ENCODE results near the gene SENP6.
"Not testable (repeated sequence)": the region's sequence is repeated elsewhere in the genome, so short reads cannot be mapped to it uniquely, and the experiment has no call there.

Gene SENP6

DNA sequence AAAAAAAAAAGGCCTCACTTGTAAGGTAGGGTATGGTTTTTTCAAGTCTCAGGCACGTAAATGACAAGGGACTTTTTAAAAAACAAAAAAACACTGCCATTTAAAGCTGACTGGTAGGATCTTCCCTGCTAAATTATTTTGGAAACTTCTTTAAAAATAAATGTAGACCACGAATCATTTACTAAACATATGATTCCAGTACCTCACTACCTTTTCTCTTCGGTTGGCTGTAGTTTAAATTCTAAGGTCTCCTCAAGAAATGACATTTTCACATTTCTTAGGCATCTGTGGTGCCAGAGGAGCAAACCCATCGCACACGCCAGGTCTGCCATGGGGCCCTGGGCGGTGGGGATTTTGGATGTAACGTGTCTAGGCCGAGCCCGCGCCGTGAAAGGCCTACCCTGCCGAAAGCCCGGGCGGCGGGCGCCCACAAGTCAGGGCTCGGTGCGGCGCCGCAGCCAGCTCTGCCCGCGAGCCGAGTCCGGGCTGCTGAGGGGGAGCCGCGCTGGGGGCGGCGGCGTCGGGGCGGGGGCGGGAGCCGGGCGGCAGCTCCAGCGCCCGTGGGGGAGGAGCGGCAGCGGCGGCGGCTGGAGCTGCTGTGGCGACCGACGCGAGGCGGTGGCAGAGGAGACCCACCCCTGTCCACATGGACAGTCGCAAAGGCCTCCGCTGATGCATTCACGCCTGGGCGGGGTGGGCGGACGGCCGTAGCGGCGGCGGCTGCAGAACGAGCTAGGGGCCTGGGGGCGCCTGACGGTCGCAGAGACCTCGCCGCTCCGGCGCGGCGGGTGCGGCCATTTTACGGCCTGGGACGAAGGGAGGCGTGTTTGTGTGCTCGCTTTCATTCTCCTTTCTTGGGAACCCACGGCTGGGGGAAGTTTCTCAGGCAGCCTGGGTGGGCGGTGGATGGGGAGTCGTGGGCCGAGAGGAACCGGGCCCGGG is at the start of gene SENP6:
Gene SENP6, plus strand, starts transcription at position 577 of the 942 bp plus-strand sequence. CDS start 645 bp downstream, outside the sequence.
- DNase-seq (ENCODE audit: low read depth, low spot score), result no peak

- DNase-seq (ENCODE audit: low read depth, low spot score), result no peak
Measured at GRCh38 chr6:75556240-75556639, 45.4 kb upstream of the SENP6 start.

- no peak for DNase-seq (ENCODE audit: low read depth, low spot score)
Measured at GRCh38 chr6:75557068-75557467, 44.6 kb upstream of the SENP6 start.

DNA sequence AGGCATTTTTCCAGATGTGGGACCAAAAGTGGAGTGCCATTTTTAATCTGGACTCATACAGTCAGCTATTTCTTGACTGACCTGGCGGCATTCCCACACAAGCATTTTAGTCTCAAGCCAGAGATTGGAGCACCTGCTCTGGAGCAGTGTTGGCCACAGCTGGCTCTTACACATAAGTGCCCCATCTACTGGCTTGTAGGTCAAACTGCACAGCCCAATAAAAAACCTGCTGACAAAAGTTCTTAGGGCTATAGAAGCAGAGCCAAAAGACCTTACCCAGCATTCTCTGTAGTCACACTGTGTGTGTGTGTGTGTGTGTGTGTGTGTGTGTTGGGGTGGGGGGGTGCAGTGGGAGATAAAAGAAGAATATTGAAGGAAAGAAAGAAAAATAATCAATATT is 38.6 kb upstream of the SENP6 start:
- DNase-seq (ENCODE audit: low read depth, low spot score), result peak; percentile 52

DNA sequence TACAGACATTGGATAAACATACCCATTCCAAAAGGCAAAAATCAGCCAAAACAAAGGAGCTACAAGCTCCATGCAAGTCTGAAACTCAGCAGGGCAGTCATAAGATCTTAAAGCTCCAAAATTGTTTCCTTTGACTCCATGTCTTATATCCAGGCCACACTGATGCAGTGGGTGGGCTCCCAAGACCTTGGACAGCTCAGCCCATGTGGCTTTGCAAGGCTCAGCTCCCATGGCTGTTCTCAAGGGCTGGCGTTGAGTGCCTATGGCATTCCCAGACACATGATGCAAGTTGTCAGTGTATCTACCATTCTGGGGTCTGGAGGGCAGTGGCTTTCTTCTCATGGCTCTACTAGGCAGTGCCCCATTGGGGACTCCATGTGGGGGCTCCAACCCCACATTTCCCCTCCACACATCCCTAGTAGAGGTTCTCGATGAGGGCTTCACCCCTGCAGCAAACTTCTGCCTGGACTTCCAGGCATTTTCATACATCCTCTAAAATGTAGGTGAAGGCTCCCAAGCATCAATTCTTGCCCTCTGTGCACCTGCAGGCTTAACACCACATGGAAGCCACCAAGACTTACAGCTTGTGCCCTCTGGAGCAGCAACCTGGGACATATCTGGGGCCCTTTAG is 35.4 kb upstream of the SENP6 start:
- no peak for DNase-seq (ENCODE audit: low read depth, low spot score)

GRCh38 chr6:75568100-75568499 is 33.6 kb upstream of the SENP6 start:
- no peak for DNase-seq (ENCODE audit: low read depth, low spot score)

DNA sequence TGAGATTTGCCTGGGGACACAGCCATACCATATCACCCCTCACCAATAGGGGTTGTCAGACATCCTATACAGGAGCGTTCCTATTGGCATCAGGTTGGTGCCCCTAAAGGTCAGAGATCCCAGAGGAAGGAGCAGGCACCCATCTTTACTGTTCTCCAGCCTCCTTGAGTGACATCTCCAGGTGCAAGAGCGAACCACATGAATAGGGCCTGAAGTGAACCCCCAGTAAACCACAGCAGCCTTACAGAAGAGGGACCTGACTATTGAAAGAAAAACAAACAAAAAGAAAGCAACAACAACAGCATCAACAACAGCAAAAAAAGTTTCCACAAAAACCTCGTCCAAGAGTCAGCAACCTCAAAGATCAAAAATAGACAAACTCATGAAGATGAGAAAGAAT is 32.7 kb upstream of the SENP6 start:
- DNase-seq (ENCODE audit: low read depth, low spot score), result no peak

- DNase-seq (ENCODE audit: low read depth, low spot score), result not testable (repeated sequence)
Measured at GRCh38 chr6:75570671-75571070, 31.0 kb upstream of the SENP6 start.

DNA sequence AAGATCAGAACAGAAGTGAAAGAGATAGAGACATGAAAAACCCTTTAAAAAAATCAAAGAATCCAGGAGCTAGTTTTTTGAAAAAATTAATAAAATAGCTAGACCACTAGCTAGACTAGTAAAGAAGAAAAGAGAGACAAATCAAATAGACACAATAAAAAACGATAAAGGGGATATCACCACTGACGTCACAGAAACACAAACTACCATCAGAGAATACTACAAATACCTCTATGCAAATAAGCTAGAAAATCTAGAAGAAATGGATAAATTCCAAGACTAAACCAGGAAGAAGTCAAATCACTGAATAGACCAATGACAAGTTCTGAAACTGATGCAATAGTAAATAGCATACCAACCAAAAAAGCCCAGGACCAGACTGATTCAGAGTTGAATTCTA is 29.6 kb upstream of the SENP6 start:
- no peak for DNase-seq (ENCODE audit: low read depth, low spot score)

DNA sequence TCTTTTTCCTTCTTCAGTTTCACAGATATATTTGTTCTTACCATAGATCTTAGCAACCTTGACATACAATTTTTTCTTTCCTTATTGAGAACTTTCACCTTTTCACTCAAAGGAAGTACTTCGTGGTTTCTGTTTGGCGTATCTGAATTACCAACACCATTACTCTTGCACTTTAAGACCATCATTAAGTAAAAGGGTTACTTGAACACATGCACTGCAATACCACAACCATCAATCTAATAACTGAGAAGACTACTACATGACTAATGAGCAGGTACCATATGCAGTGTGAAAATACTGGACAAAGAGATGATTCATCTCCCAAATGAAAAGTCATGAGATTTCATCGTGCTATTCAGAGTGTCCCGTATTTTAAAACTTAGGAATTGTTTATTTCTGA is 21.7 kb upstream of the SENP6 start:
- DNase-seq (ENCODE audit: low read depth, low spot score), result no peak

GRCh38 chr6:75581231-75581630 is 20.4 kb upstream of the SENP6 start:
- no peak for DNase-seq (ENCODE audit: low read depth, low spot score)

- not testable (repeated sequence) for DNase-seq (ENCODE audit: low read depth, low spot score)
Measured at GRCh38 chr6:75584552-75584951, 17.1 kb upstream of the SENP6 start.

GRCh38 chr6:75588948-75589347 is 12.7 kb upstream of the SENP6 start:
- no peak for DNase-seq (ENCODE audit: low read depth, low spot score)

DNA sequence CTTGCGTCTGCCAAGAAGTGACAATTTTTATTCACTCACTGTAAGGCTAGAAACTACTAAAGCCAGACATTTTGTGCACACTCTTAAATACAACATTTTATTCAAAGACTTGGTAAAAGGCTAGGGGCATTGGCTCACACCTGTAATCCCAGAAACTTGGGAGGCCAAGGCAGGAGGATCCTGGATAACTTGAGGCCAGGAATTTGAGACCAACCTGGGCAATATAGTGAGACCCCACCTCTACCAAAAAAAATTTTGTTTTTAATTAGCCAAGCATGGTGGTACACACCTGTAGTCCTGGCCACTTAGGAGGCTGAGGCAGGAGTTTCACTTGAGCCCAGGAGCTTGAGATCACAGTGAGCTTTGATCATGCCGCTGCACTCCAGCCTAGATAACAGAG is 11.3 kb upstream of the SENP6 start:
- no peak for DNase-seq (ENCODE audit: low read depth, low spot score)

DNA sequence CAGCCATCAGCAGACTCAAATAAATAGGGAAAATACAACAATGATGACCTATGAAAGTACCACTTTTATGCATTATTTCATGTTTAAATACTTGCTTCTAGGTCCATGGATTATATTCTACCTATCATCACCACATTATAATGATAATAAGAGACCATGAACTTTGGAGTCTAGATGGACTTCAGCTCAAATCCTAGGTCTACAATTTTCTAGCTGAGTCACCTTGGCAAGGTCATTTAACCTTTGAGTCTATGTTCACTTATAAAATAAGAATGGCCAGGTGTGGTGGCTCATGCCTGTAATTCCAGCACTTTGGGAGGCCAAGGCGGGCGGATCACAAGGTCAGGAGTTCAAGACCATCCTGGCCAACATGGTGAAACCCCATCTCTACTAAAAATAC is 5.3 kb upstream of the SENP6 start:
- DNase-seq (ENCODE audit: low read depth, low spot score), result not testable (repeated sequence)

GRCh38 chr6:75600768-75601167 is 912 bp upstream of the SENP6 start:
- DNase-seq (ENCODE audit: low read depth, low spot score), result no peak

DNA sequence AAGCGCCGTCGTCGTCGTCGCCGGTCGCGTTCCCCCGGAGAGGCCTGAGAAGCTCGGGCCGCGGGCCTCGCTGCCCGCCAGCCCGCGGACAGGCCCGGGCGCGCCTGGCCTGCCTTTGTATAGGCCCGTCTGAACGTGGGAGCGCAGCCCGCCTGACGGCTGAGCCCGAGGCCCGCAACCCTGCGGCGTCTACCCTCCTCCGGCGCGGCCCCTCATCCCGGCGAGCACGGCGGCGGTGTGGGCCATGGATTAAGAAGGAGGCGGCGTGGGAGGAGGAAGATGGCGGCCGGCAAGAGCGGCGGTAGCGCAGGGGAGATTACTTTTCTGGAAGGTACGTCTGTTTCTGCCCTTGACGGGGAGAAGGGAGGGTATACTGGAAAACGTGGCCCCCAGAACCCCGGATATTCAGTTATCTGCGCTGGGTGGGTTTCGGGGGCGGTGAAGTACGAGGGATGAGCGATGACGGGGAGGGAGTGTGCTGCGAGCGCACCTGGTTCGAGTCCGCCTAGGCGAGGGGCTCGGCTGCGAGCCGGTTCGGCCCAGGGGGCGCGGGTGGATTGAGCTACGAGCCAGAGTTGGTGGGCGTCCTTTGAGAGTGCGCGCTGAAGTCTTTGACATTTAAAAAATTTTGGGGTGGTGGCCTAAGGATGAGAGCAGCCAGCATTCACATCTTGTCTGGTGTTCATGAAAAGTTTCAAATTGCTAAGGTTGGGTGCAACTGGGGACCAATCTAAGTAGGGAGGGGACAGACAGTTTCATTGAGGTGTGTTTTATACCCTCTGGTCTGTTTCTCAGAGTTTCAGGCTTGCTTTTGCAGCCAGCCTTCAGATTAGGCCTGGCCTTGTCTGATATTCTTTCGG is 796 bp downstream of the SENP6 start:
- no peak for DNase-seq (ENCODE audit: low read depth, low spot score)

- DNase-seq (ENCODE audit: low read depth, low spot score), result no peak
Measured at GRCh38 chr6:75603106-75603420, 1.4 kb downstream of the SENP6 start.

GRCh38 chr6:75604294-75604693 is 2.6 kb downstream of the SENP6 start:
- no peak for DNase-seq (ENCODE audit: low read depth, low spot score)

- DNase-seq (ENCODE audit: low read depth, low spot score), result no peak
Measured at GRCh38 chr6:75605635-75606034, 4.0 kb downstream of the SENP6 start.

DNA sequence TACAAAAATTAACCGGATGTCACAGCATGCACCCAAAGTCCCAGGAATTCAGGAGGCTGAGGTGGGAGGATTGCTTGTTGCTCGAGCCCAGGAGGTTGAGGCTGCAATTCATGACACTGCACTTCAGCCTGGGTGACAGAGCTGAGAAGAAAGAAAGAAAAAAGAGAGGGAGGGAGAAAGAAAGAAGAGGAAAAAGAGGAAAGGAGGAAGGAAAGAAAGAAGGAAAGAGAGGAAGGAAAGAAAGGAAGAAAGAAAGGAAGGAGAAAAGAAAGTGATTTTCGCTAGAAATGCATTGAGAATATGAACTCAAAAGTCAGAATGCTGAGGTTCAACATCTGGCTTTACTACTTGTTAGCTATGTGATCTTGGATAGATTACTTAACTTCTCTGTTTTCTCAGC is 6.6 kb downstream of the SENP6 start:
- DNase-seq (ENCODE audit: low read depth, low spot score), result no peak

- no peak for DNase-seq (ENCODE audit: low read depth, low spot score)
Measured at GRCh38 chr6:75608956-75609533, 7.4 kb downstream of the SENP6 start.
